Psoas muscle (tissue), 8 donors: Measurements from ENCODE around the gene PSMA6. TPM values are rescaled to one million over a fixed set of nuclear protein-coding genes. Genes with fewer than 3 reads are reported as not detected.
A peak's percentile ranks its signal among the peaks of the same experiment; 100 is the strongest.
"Not testable (repeated sequence)": the region's sequence is repeated elsewhere in the genome, so short reads cannot be mapped to it uniquely, and the experiment has no call there.

Experiments
- ATAC-seq, 4 donors: fragments of 200-7000 bp; cut with Tn5 transposase; one replicate each; pipeline ENCODE4 v1.9.1; 2020; ENCODE audit warnings: moderate library complexity in 3 of 4, mild to moderate bottlenecking in 2 of 4
- DNase-seq, 2 donors: peaks; one replicate each; pipeline ENCODE4 v3.0.0-alpha.2; 2020
- H3K27ac ChIP-seq: fragments of 200-600 bp; one replicate; pipeline ENCODE4 v1.8.0; 2022
- H3K27me3 ChIP-seq, 3 donors: fragments of 200-600 bp in 1 of 3; one replicate each; pipeline versions ENCODE4 v1.6.1 to v1.8.0; 2013 to 2022; ENCODE audit warnings: low read length in 2 of 3, mild to moderate bottlenecking in 2 of 3, moderate library complexity in 1 of 3; ENCODE audit not compliant: insufficient read depth in 3 of 3
- H3K36me3 ChIP-seq, 2 donors: fragments of 200-600 bp in 1 of 2; one replicate each; pipeline versions ENCODE4 v1.6.1 to v1.8.0; 2013 to 2022; ENCODE audit warnings: low read depth in 1 of 2, mild to moderate bottlenecking in 1 of 2, moderate library complexity in 1 of 2; ENCODE audit not compliant: insufficient read depth in 1 of 2
- H3K4me1 ChIP-seq: fragments of 200-600 bp; one replicate; pipeline ENCODE4 v1.8.0; 2022
- H3K4me3 ChIP-seq: fragments of 200-600 bp; one replicate; pipeline ENCODE4 v1.8.0; 2022; ENCODE audit warnings: mild to moderate bottlenecking
- H3K9me3 ChIP-seq: fragments of 200-600 bp; one replicate; pipeline ENCODE4 v1.8.0; 2022
- WGBS, 3 donors: extraction: QIAGEN DNeasy Blood & Tissue Kit; methylation state at CpG; one replicate each; pipeline versions ENCODE4 v1.1.6 to v1.1.7; 2013; 5-methylcytosine and 5-hydroxymethylcytosine counted together
- intact Hi-C, 2 donors: fragments of 100-400 bp; cut with DNase I; formaldehyde crosslinking; loops; one replicate each; pipeline versions ENCODE4 v1.11.0 to v1.14.2; 2022
- polyA plus RNA-seq, 3 donors: library from polyadenylated mRNA; stranded (reverse); fragments of 200-250 nt; gene quantifications; one replicate each; pipeline ENCODE4 v1.2.3, GENCODE V29; 2013
- total RNA-seq, 4 donors: library from RNA; stranded (reverse); fragmentation: NEBNext Ultra II Directional in 2 of 4; extraction: Animal tissue kit (Norgen Biotek cat#: 25700) in 2 of 4; gene quantifications; one replicate each; pipeline versions ENCODE4 v1.2.1 to v1.2.4, GENCODE V29; 2021 to 2023
- TF ChIP-seq, protein P1 (sequence below): fragments of 200-600 bp; IDR thresholded peaks from one replicate; pipeline ENCODE4 v1.8.0; 2022; ENCODE audit warnings: antibody characterized with exemption
- donor health status: healthy with polysubstance abuse.
- donor health status: DM: no; HTN: no; CAD: no; lungs with moderate emphysema.
- donor health status: Bipolar disorder and iron deficiency.
- donor health status: healthy.
- donor health status: DM: yes; HTN: yes; CAD: no.
- donor health status: DM: no; HTN: no; CAD: no.
- donor health status: DM: no; HTN: no; CAD: no.
- donor health status: DM: yes; HTN: yes; CAD: no.

Gene PSMA6
- total and polyA plus RNA-seq, 7 donors = 176 to 653 (median 276) TPM

DNA sequence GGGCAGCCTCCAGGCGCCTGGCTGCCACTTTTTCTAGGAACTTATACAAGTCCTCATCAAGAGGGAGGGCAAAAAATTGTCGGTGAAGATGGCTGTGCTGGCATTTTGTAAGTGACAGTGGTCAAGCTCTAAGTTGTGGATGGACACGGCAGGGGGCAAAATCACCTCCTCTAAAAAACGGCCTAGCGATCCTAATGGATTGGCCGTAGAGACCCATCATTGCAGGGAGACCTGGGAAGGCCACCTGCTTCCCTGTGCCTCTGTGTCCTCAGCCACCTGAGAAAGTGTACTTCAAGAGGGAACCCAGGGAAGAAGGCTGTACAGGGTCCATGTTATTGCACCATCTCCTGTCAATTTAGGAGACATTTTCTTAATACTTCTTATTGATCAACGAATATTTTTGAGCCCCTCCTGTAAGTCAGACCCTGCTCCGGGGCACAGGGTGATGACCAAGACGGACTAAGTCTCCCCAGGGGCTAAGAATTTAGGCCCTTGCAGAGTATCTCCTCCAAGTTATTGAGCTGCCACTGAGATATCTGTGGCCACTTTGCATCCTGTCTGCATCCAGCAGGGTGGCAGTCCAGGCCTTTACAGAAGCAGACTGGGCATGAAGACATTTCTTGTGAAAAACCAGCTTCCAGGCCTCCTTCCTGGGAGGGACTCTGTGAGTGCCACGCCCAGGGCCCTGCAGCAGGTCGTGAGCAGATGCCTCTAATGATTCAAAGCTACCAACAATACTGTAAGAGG is 40.5 kb downstream of the PSMA6 start:
- TF ChIP-seq, protein P1, sequence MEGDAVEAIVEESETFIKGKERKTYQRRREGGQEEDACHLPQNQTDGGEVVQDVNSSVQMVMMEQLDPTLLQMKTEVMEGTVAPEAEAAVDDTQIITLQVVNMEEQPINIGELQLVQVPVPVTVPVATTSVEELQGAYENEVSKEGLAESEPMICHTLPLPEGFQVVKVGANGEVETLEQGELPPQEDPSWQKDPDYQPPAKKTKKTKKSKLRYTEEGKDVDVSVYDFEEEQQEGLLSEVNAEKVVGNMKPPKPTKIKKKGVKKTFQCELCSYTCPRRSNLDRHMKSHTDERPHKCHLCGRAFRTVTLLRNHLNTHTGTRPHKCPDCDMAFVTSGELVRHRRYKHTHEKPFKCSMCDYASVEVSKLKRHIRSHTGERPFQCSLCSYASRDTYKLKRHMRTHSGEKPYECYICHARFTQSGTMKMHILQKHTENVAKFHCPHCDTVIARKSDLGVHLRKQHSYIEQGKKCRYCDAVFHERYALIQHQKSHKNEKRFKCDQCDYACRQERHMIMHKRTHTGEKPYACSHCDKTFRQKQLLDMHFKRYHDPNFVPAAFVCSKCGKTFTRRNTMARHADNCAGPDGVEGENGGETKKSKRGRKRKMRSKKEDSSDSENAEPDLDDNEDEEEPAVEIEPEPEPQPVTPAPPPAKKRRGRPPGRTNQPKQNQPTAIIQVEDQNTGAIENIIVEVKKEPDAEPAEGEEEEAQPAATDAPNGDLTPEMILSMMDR = no peak
- peaks cover 28% of the 10 kb centered on the region for H3K4me1 ChIP-seq
- 82 to 88% (median 83%) methylated on average over 11 of the region's 11 CpGs for WGBS, 3 donors
- H3K9me3 ChIP-seq = no peaks in the 10 kb centered on the region
- no peaks in the 10 kb centered on the region for H3K36me3 ChIP-seq
- H3K4me3 ChIP-seq = no peak overlapping the region
- ATAC-seq (no peak), DNase-seq (no peak)
- intact Hi-C loops = no loop called here
- no peak overlapping the region for H3K27ac ChIP-seq
- no peaks in the 10 kb centered on the region for H3K27me3 ChIP-seq

DNA sequence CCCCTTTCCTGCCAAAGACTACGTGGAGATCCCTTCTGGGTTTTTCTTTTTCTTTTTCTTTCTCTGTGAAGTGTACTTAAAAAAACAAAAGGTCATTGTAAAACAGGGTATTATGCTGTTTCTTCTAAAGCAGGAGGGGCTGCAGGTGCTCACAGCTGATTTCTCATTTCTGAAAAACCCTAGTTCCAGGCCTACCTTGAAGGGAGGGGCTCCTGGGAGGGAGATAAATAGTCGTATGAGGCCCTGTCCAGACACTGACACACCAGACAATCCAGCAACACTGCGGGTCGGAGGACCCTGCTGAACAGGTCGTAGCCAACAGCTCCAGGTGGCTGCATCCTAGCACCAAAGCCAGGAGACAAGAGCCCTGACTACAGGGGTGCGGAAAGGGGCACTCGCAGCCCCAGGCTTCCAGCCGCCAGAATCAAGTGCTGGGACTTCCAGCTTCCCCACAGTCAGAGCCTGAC is 41.1 kb downstream of the PSMA6 start:
- ATAC-seq (no peak), DNase-seq (no peak)
- WGBS, 3 donors = 77 to 80% (median 79%) methylated on average over 8 of the region's 8 CpGs
- Histone ChIP-seq H3K9me3 (no peaks in the 10 kb centered on the region), H3K4me3 (no peak overlapping the region), H3K36me3 (no peaks in the 10 kb centered on the region), H3K4me1 (peaks cover 32% of the 10 kb centered on the region), H3K27ac (no peak overlapping the region), H3K27me3 (no peaks in the 10 kb centered on the region)
- TF ChIP-seq, protein P1 = no peak
- intact Hi-C loops = no loop called here

DNA sequence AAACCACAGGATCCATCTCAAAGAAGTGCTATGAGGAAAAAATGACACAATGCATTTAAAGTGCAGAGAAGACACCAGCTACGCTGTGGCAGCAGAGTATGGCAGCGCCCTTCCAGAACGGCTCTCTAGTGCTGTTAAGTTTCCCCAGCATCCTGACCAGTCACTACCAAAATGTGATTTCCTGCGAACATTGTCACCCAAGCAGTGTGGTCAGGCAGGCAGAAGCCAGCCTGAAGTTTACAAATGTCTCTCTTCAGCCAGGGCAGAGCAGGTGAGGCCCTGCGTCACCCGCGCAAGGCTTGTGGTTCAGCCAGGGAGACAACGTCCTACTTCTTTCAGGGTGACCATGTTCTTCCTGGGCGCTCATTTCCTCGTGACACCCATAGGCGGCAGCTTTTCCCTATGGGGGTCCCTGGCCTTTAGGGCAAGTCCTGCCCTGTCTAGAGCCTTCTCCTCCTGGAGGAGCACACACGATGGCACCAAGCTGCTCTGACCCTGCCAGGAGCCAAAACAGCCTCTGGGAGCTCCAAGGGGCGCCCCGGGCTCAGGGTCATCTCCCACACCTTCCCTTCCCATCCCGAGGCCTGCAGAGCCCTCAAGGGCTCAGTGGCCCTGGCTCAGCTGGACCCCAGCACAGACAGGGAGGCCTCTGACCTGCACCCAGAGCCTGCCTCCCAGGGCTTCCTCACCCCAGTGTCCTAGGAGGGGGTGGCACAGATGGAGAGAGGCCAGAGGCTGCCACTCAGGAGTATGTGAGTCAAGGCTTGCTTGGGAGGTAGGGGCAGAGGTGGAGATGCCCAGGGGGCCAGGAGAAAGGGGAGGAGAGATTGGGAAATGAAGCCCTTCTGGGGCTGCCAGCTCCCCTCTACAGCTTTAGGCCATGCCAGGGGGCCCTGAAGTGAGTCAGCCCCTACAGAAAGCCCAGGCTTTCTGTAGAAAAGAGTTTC is 41.9 kb downstream of the PSMA6 start:
- no peaks in the 10 kb centered on the region for H3K36me3 ChIP-seq
- TF ChIP-seq, protein P1 = no peak
- intact Hi-C loops = no loop called here
- ATAC-seq (no peak), DNase-seq (no peak)
- WGBS, 3 donors = 80 to 84% (median 84%) methylated on average over 15 of the region's 15 CpGs
- peaks cover 32% of the 10 kb centered on the region for H3K4me1 ChIP-seq
- H3K9me3 ChIP-seq = no peaks in the 10 kb centered on the region
- no peak overlapping the region for H3K4me3 ChIP-seq
- no peaks in the 10 kb centered on the region for H3K27me3 ChIP-seq
- H3K27ac ChIP-seq = peak overlapping the region; percentile 36

DNA sequence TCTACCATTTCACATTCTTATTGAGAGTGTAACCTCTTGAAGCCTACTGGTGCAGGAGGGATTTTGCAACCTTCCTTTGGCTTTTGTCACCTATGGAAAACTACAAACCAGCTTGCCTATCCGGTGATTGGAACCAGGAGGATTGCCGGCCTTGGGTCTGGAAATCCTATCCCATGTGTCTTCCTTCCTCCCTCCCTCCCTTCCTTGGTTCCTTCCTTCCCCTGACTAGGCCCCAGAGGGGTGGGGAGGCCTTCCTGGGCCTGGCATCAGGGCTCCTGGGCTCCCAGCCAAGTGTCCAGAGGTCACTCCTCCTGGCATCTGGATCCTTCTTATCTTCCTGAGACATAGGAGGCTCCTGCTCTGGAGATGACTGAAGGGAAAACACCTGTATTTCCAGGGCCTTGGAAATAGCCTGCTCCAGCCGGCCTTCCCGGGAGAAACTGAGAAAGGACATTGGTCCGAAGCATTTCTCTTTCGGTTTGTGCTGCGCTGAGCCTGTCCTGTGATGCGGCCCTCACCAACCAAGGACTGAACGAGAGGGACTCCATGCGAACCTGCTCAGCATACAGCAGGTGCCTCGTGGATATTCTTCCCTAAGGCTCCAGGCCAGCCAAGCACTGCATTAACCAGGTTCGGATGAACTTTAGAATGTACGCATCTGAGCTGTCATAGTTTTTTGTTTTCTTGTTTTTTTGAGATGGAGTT is 43.4 kb downstream of the PSMA6 start:
- DNase-seq (peak; percentile 53 to 68), ATAC-seq (peak in 1 of 4 donors; percentile 9)
- TF ChIP-seq, protein P1 = no peak
- Histone ChIP-seq H3K4me1 (peaks cover 32% of the 10 kb centered on the region), H3K27ac (peak overlapping the region; percentile 75), H3K4me3 (no peak overlapping the region), H3K27me3 (no peaks in the 10 kb centered on the region), H3K9me3 (no peaks in the 10 kb centered on the region), H3K36me3 (no peaks in the 10 kb centered on the region)
- intact Hi-C loops = loop anchor here (2.0 to 5.0 kb wide), 2 partner anchors 33 to 71 kb away; no protein-coding TSS in a partner anchor
- WGBS, 3 donors = 77 to 81% (median 79%) methylated on average over 13 of the region's 13 CpGs

DNA sequence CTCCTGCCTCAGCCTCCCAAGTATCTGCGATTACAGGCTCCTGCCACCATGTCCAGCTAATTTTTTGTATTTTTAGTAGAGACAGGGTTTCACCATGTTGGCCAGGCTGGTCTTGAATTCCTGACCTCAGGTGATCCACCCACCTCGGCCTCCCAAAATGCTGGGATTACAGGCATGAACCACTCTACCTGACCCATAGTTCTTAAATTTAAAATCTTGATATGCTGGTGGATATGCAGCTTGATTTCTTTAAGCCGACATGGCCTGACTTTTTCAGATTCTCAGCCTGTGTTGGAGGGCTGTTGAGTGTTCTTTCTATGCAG is 44.0 kb downstream of the PSMA6 start:
- intact Hi-C loops = loop anchor here (2.0 to 5.0 kb wide), 2 partner anchors 34 to 71 kb away; no protein-coding TSS in a partner anchor
- ATAC-seq = not testable (repeated sequence)
- peak overlapping the region; percentile 15 for H3K4me3 ChIP-seq

More for the DNA sequence above, 44.0 kb downstream of the PSMA6 start:
- H3K9me3 ChIP-seq, H3K36me3 ChIP-seq, DNase-seq, H3K27me3 ChIP-seq: not testable (repeated sequence)
- 49 to 72% (median 67%) methylated on average over 3 of the region's 3 CpGs for WGBS, 3 donors
- H3K27ac ChIP-seq = peak overlapping the region; percentile 75
- peaks cover 34% of the 10 kb centered on the region for H3K4me1 ChIP-seq
